HG03135 (cell line): ENCODE results near the gene LRCH1.

ENCODE experiments used
- ATAC-seq: cut with Tn5 transposase; IDR thresholded peaks from one replicate; pipeline ENCODE4 v1.9.1; 2021; ENCODE audit warnings: mild to moderate bottlenecking, moderate library complexity; ENCODE audit not compliant: unreplicated experiment

Gene LRCH1

GRCh38 chr13:46783504-46783903, 230.5 kb downstream of the LRCH1 start:
- ATAC-seq: no peak

GRCh38 chr13:46795321-46795720, 242.4 kb downstream of the LRCH1 start:
- no peak for ATAC-seq

DNA sequence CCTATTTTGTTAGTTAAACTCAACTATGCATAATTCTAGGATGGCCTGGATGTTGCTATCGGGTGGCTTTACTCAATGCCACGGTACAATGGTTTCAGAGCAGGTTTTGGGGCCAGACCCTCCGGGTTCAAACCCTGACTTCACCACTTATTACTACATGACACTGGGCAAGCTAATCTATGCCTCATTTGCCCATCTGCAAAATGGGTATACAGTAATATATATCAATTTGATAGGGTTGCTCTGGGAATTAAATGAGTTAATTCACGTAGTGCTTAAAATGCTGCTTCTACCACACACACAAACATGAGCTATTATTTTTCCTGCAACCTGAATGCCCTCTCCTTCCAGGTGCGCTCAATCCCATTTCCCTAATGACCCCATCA, 243.2 kb downstream of the LRCH1 start:
- no peak for ATAC-seq

GRCh38 chr13:46796515-46797474, 243.8 kb downstream of the LRCH1 start, which contains the start of gene ESD:
Gene ESD, minus strand, starts transcription at chr13:46797161. Its CDS starts 5,748 bp downstream, at chr13:46791413.
- peak; percentile 89 for ATAC-seq

DNA sequence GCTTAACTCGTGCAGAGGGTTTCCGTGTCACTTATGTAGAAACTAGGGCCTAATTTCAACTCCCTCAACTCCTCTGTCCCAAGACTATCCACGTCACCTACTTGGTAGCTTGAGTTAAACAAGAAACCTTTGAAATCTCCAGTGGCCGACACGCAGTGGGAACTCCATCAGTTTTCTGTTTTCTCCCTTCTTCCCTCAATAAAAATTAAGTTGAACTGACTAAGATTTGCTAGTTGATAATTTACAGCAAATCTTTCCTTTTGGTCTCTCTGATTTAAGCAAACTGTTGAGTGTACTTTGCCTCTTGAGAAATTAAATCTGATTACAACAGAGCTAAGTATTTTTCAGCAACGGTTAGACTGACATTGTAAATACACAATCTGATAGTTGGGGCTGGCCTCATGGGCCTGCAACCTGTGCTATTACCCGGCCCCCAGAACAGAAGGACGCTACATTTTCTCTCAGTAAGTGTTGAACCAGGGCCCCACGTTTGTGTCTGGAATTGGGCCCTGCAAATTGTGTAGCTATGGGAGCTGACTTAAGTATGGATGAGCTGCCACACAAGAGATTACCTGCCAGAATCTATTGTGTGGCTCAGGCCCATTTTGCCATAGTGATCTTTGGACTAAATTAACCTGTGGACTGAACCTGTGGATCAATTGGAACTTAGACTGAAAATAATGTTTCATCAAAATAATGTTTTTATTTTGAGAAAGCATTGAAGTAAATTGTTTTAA, 244.7 kb downstream of the LRCH1 start:
- ATAC-seq: no peak

GRCh38 chr13:46799139-46799538, 246.2 kb downstream of the LRCH1 start:
- ATAC-seq: no peak

- ATAC-seq: no peak
Measured at GRCh38 chr13:46801858-46802257, 248.9 kb downstream of the LRCH1 start.
